HCT116 (cell line): Measurements from ENCODE around the gene KSR1. TPM values are rescaled to one million over a fixed set of nuclear protein-coding genes. Genes with fewer than 3 reads are reported as not detected.

Experiments
- ATAC-seq: fragments of 200-7000 bp; cut with Tn5 transposase; 2 replicates; pipeline ENCODE4 v1.9.1; 2020; ENCODE audit warnings: mild to moderate bottlenecking, moderate library complexity
- BruUV-seq: library from RNA; stranded (reverse); fragments of 400-500 nt; replicated peaks from 2 replicates; lab custom pipeline; 2021; lab: Mats Ljungman, UMichigan
- CTCF ChIA-PET: fragments of 300-600 bp; sonication (Branson Sonifier 250); formaldehyde crosslinking; loops from one replicate; lab custom pipeline; 2021; ENCODE audit warnings: antibody characterized with exemption; lab: Charles Lee
- POLR2A ChIA-PET: fragments of 300-600, 350-600 bp; sonication (Branson Sonifier 250); formaldehyde crosslinking; loops from one replicate; lab custom pipeline; 2021; ENCODE audit warnings: antibody characterized with exemption; lab: Charles Lee
- RAD21 ChIA-PET, 2 experiments: fragments of 300-600 bp; sonication (Branson Sonifier 250); formaldehyde crosslinking; loops; one replicate each; lab custom pipeline; 2023; ENCODE audit warnings: low total read pairs in 2 of 2; ENCODE audit not compliant: uncharacterized antibody in 2 of 2, unreplicated experiment in 2 of 2, low non-redundant PET in 1 of 2; lab: Charles Lee
- DNase-seq: peaks from one replicate; pipeline ENCODE4 v3.0.0-alpha.2; 2010; ENCODE audit warnings: low read depth, low spot score
- H2AFZ ChIP-seq: fragments of 200-600 bp; shearing (Covaris generic), sonication (generic); 2 replicates; pipeline ENCODE4 v1.6.1; 2017; ENCODE audit warnings: low read depth, mixed run types, mixed read lengths, antibody characterized with exemption, low read length; ENCODE audit not compliant: poor library complexity, severe bottlenecking
- H3K27ac ChIP-seq: 2 replicates; pipeline ENCODE4 v1.5.1; 2012; ENCODE audit warnings: low read depth, low read length
- H3K27me3 ChIP-seq: fragments of 200-600 bp; sonication (generic); 2 replicates; pipeline ENCODE4 v1.6.1; 2016; ENCODE audit warnings: mixed run types, low read length, mixed read lengths; ENCODE audit not compliant: insufficient read depth
- H3K36me3 ChIP-seq, 2 experiments: fragments of 200-500 bp in 1 of 2; fragments of 200-600 bp in 1 of 2; sonication (Bioruptor generic) in 1 of 2; sonication (generic) in 1 of 2; 2 replicates each; pipeline versions ENCODE4 v1.5.1 to v1.6.1; 2014 to 2016; ENCODE audit warnings: low read length in 2 of 2, inconsistent platforms in 1 of 2, mixed read lengths in 1 of 2, mixed run types in 1 of 2; ENCODE audit not compliant: insufficient read depth in 2 of 2, control insufficient read depth in 1 of 2
- H3K4me1 ChIP-seq, 2 experiments: fragments of 200-600 bp in 1 of 2; sonication (generic) in 1 of 2; 2 replicates each; pipeline versions ENCODE4 v1.5.1 to v1.6.1; 2012 to 2017; ENCODE audit warnings: low read length in 2 of 2, inconsistent platforms in 1 of 2, mild to moderate bottlenecking in 1 of 2, mixed read lengths in 1 of 2, mixed run types in 1 of 2, moderate library complexity in 1 of 2; ENCODE audit not compliant: insufficient read depth in 2 of 2, control insufficient read depth in 1 of 2
- H3K4me2 ChIP-seq: fragments of 200-600 bp; sonication (generic); 2 replicates; pipeline ENCODE4 v1.6.1; 2017; ENCODE audit warnings: mixed run types, low read length, mixed read lengths
- H3K4me3 ChIP-seq, 2 experiments: fragments of 200-600 bp in 1 of 2; sonication (generic) in 1 of 2; replicated peaks in 1 of 2; 2 replicates each; pipeline ENCODE4 v1.5.1; 2011 to 2016; ENCODE audit warnings: low read length in 2 of 2, control low read depth in 1 of 2, low read depth in 1 of 2, mild to moderate bottlenecking in 1 of 2, mixed read lengths in 1 of 2, mixed run types in 1 of 2
- H3K79me2 ChIP-seq: fragments of 200-600 bp; sonication (generic); 2 replicates; pipeline ENCODE4 v1.6.1; 2017; ENCODE audit warnings: mild to moderate bottlenecking, mixed run types, low read length, moderate library complexity, mixed read lengths; ENCODE audit not compliant: insufficient read depth
- H3K9ac ChIP-seq: fragments of 200-600 bp; sonication (generic); 2 replicates; pipeline ENCODE4 v1.6.1; 2016; ENCODE audit warnings: low read length, mixed read lengths
- H3K9me2 ChIP-seq: fragments of 200-600 bp; sonication (generic), shearing (Covaris generic); 2 replicates; pipeline ENCODE4 v1.6.1; 2017; ENCODE audit warnings: mixed run types, mild to moderate bottlenecking, moderate library complexity; ENCODE audit not compliant: insufficient read depth
- H3K9me3 ChIP-seq, 2 experiments: fragments of 200-500 bp in 1 of 2; fragments of 200-600 bp in 1 of 2; sonication (Bioruptor generic) in 1 of 2; sonication (generic) in 1 of 2; 2 replicates each; pipeline ENCODE4 v1.6.1; 2014 to 2017; ENCODE audit warnings: low read length in 2 of 2, mixed read lengths in 2 of 2, inconsistent platforms in 1 of 2, low read depth in 1 of 2, mild to moderate bottlenecking in 1 of 2, mixed run types in 1 of 2, moderate library complexity in 1 of 2; ENCODE audit not compliant: control insufficient read depth in 1 of 2, insufficient read depth in 1 of 2
- H4K20me1 ChIP-seq: fragments of 200-600 bp; sonication (generic), shearing (Covaris generic); 2 replicates; pipeline ENCODE4 v1.6.1; 2017; ENCODE audit warnings: mixed run types, mild to moderate bottlenecking, moderate library complexity; ENCODE audit not compliant: insufficient read depth
- CBX3 ChIP-seq: IDR thresholded peaks from 2 replicates; pipeline ENCODE4 v1.6.1; 2012; ENCODE audit warnings: low read depth
- EZH2 ChIP-seq: fragments of 200-600 bp; sonication (generic); IDR thresholded peaks from 2 replicates; pipeline ENCODE4 v1.6.1; 2017; ENCODE audit warnings: antibody characterized with exemption, mixed run types
- EZH2phosphoT487 ChIP-seq: fragments of 200-600 bp; IDR thresholded peaks from 2 replicates; pipeline ENCODE4 v1.6.1; 2018; ENCODE audit warnings: antibody characterized with exemption, borderline replicate concordance
- FOSL1 ChIP-seq: IDR thresholded peaks from 2 replicates; pipeline ENCODE4 v1.6.1; 2012; ENCODE audit warnings: low read depth
- SRF ChIP-seq: IDR thresholded peaks from 2 replicates; pipeline ENCODE4 v1.6.1; 2012; ENCODE audit warnings: low read depth
- TCF7L2 ChIP-seq: IDR thresholded peaks from 2 replicates; pipeline ENCODE4 v1.7.0; 2011; ENCODE audit warnings: borderline replicate concordance, inconsistent platforms; ENCODE audit not compliant: insufficient read depth, insufficient read length; ENCODE audit errors: extremely low read depth
- YY1 ChIP-seq: IDR thresholded peaks from 2 replicates; pipeline ENCODE4 v1.6.1; 2011; ENCODE audit warnings: low read length, low read depth, moderate library complexity, mild to moderate bottlenecking; ENCODE audit not compliant: insufficient replicate concordance; ENCODE audit errors: extremely low read depth
- ZNF274 ChIP-seq: fragments of 200-500 bp; sonication (Bioruptor generic); IDR thresholded peaks from 2 replicates; pipeline ENCODE4 v1.6.1; 2014; ENCODE audit warnings: mild to moderate bottlenecking, low read depth, low read length, inconsistent platforms
- intact Hi-C: fragments of 100-400 bp; cut with micrococcal nuclease; formaldehyde crosslinking; loops from 2 replicates; pipeline ENCODE4 v1.10.0; 2022
- total RNA-seq: library from RNA; stranded (reverse); gene quantifications from one replicate; pipeline ENCODE4 v1.2.1, GENCODE V29; 2021; ENCODE audit not compliant: unreplicated experiment
- TF ChIP-seq, protein P1 (sequence below), 3 experiments: fragments of 200-600 bp in 1 of 3; sonication (generic) in 1 of 3; IDR thresholded peaks in 2 of 3; conservative IDR thresholded peaks in 1 of 3; 2 replicates each; pipeline ENCODE4 v1.5.1; 2012 to 2017; ENCODE audit warnings: low read depth in 2 of 3, low read length in 2 of 3, antibody characterized with exemption in 1 of 3, borderline replicate concordance in 1 of 3, control low read depth in 1 of 3, mild to moderate bottlenecking in 1 of 3, mixed read lengths in 1 of 3, mixed run types in 1 of 3, moderate library complexity in 1 of 3; ENCODE audit not compliant: insufficient read depth in 1 of 3

KSR1 gene
- total RNA-seq, 1 experiment from 2014 or later: 16.5 TPM

DNA sequence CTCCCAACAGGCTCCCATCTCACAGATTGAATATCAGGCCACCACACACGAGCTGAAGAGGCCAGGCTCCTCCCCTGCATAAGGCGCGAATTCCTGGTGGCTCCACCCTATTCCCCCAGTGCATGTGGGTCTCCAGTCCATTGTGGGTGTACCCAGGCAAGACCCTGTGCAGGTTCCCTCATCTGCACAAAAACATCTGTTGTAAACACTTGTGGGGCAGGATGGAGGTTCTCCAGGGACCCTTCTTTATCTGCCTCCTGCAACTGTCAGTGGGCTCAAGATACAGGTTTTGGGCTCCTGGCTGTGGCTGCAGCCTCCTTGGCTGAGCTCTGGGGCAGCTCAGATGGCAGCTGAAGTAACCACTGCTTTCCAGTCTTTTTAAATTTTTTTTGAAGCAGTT lies 157.2 kb downstream of the KSR1 start:
- H3K9me2 ChIP-seq: no peaks in the 10 kb centered on the region
- BruUV-seq: no TSS peak
- ChIA-PET CTCF (interaction anchor here (1.8 kb wide), 1 partner anchor 41 kb away, joined by 6 read pairs; no protein-coding TSS in a partner anchor), POLR2A (no interaction called here), RAD21 (no interaction called here)
- no peaks in the 10 kb centered on the region for H3K27me3 ChIP-seq
- H3K9me3 ChIP-seq: no peaks in the 10 kb centered on the region
- H3K9ac ChIP-seq: no peak overlapping the region
- no peak overlapping the region for H2AFZ ChIP-seq
- H3K4me2 ChIP-seq: no peak overlapping the region
- no peaks in the 10 kb centered on the region for H4K20me1 ChIP-seq
- H3K36me3 ChIP-seq: peaks cover 0 to 4% of the 10 kb centered on the region in 2 experiments; a peak in 2 of 4 replicates
- DNase-seq: no peak
- no peak overlapping the region for H3K27ac ChIP-seq
- intact Hi-C loops: no loop called here
- H3K4me3 ChIP-seq: no peak overlapping the region
- H3K4me1 ChIP-seq: no peaks in the 10 kb centered on the region
- no peaks in the 10 kb centered on the region for H3K79me2 ChIP-seq
- no peak for ATAC-seq
- TF ChIP-seq, protein P1, sequence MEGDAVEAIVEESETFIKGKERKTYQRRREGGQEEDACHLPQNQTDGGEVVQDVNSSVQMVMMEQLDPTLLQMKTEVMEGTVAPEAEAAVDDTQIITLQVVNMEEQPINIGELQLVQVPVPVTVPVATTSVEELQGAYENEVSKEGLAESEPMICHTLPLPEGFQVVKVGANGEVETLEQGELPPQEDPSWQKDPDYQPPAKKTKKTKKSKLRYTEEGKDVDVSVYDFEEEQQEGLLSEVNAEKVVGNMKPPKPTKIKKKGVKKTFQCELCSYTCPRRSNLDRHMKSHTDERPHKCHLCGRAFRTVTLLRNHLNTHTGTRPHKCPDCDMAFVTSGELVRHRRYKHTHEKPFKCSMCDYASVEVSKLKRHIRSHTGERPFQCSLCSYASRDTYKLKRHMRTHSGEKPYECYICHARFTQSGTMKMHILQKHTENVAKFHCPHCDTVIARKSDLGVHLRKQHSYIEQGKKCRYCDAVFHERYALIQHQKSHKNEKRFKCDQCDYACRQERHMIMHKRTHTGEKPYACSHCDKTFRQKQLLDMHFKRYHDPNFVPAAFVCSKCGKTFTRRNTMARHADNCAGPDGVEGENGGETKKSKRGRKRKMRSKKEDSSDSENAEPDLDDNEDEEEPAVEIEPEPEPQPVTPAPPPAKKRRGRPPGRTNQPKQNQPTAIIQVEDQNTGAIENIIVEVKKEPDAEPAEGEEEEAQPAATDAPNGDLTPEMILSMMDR (IDR thresholded peaks at IDR 0.05 in 2 of 3, conservative IDR thresholded peaks at IDR 0.05 in 1 of 3; ENCODE audit: borderline replicate concordance in 1 of 3, insufficient read depth in 1 of 3, low read depth in 2 of 3, low read length in 2 of 3): no peak
- no peak for TF ChIP-seq YY1
- TF ChIP-seq ZNF274: no peak
- TF ChIP-seq FOSL1: no peak
- no peak for TF ChIP-seq TCF7L2
- no peak for TF ChIP-seq EZH2phosphoT487
- no peak for TF ChIP-seq CBX3
- TF ChIP-seq SRF: no peak
- no peak for TF ChIP-seq EZH2
